SU-DHL-6 (cell line): ENCODE data around the gene IFFO2.

ENCODE experiments used
- EZH2phosphoT487 ChIP-seq: fragments of 200-600 bp; sonication (generic), shearing (Covaris generic); conservative IDR thresholded peaks from 2 replicates; pipeline ENCODE4 v1.6.1; 2018; ENCODE audit warnings: mild to moderate bottlenecking, antibody characterized with exemption, low read length, moderate library complexity, mixed read lengths
- TF ChIP-seq, protein P1 (sequence below): fragments of 200-600 bp; sonication (generic); IDR thresholded peaks from one replicate; pipeline ENCODE4 v1.5.1; 2017; ENCODE audit warnings: antibody characterized with exemption, mild to moderate bottlenecking, low read length, moderate library complexity; ENCODE audit not compliant: insufficient read depth, poor library complexity, severe bottlenecking

DNA sequence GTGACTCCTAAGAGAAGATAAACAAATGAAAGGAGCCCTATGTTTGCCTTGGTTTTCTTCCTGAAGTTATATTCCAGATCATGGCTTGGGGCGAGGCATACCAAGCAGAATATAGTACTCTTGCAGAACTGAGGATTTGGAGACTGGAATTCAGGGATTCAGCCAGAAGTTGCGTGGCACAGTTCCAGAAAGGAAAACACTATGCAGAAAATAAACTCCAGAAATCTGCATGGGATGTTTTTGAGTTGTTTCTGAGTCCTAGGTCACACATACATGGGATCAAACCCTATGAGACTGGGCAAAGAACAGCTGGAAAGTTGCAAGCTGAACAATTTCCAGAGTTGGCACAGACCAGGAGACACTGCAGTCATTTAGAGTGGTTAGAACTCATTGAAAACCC lies 42.9 kb upstream of the IFFO2 start:
- TF ChIP-seq, protein P1, sequence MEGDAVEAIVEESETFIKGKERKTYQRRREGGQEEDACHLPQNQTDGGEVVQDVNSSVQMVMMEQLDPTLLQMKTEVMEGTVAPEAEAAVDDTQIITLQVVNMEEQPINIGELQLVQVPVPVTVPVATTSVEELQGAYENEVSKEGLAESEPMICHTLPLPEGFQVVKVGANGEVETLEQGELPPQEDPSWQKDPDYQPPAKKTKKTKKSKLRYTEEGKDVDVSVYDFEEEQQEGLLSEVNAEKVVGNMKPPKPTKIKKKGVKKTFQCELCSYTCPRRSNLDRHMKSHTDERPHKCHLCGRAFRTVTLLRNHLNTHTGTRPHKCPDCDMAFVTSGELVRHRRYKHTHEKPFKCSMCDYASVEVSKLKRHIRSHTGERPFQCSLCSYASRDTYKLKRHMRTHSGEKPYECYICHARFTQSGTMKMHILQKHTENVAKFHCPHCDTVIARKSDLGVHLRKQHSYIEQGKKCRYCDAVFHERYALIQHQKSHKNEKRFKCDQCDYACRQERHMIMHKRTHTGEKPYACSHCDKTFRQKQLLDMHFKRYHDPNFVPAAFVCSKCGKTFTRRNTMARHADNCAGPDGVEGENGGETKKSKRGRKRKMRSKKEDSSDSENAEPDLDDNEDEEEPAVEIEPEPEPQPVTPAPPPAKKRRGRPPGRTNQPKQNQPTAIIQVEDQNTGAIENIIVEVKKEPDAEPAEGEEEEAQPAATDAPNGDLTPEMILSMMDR: no peak
- TF ChIP-seq EZH2phosphoT487: no peak
